Psoas muscle (tissue), 8 donors: ENCODE measurements around the gene DEPDC7. TPM values are rescaled to one million over a fixed set of nuclear protein-coding genes. Genes with fewer than 3 reads are reported as not detected.
A peak's percentile ranks its signal among the peaks of the same experiment; 100 is the strongest.
"Not testable (repeated sequence)": the region's sequence is repeated elsewhere in the genome, so short reads cannot be mapped to it uniquely, and the experiment has no call there.

Experiments
- ATAC-seq, 4 donors: fragments of 200-7000 bp; cut with Tn5 transposase; one replicate each; pipeline ENCODE4 v1.9.1; 2020; ENCODE audit warnings: moderate library complexity in 3 of 4, mild to moderate bottlenecking in 2 of 4
- DNase-seq, 2 donors: peaks; one replicate each; pipeline ENCODE4 v3.0.0-alpha.2; 2020
- H3K27ac ChIP-seq: fragments of 200-600 bp; one replicate; pipeline ENCODE4 v1.8.0; 2022
- H3K27me3 ChIP-seq, 3 donors: fragments of 200-600 bp in 1 of 3; one replicate each; pipeline versions ENCODE4 v1.6.1 to v1.8.0; 2013 to 2022; ENCODE audit warnings: low read length in 2 of 3, mild to moderate bottlenecking in 2 of 3, moderate library complexity in 1 of 3; ENCODE audit not compliant: insufficient read depth in 3 of 3
- H3K36me3 ChIP-seq, 2 donors: fragments of 200-600 bp in 1 of 2; one replicate each; pipeline versions ENCODE4 v1.6.1 to v1.8.0; 2013 to 2022; ENCODE audit warnings: low read depth in 1 of 2, mild to moderate bottlenecking in 1 of 2, moderate library complexity in 1 of 2; ENCODE audit not compliant: insufficient read depth in 1 of 2
- H3K4me1 ChIP-seq: fragments of 200-600 bp; one replicate; pipeline ENCODE4 v1.8.0; 2022
- H3K4me3 ChIP-seq: fragments of 200-600 bp; one replicate; pipeline ENCODE4 v1.8.0; 2022; ENCODE audit warnings: mild to moderate bottlenecking
- H3K9me3 ChIP-seq: fragments of 200-600 bp; one replicate; pipeline ENCODE4 v1.8.0; 2022
- CTCF ChIP-seq: fragments of 200-600 bp; IDR thresholded peaks from one replicate; pipeline ENCODE4 v1.8.0; 2022; ENCODE audit warnings: antibody characterized with exemption
- WGBS, 3 donors: extraction: QIAGEN DNeasy Blood & Tissue Kit; methylation state at CpG; one replicate each; pipeline versions ENCODE4 v1.1.6 to v1.1.7; 2013; 5-methylcytosine and 5-hydroxymethylcytosine counted together
- intact Hi-C, 2 donors: fragments of 100-400 bp; cut with DNase I; formaldehyde crosslinking; loops; one replicate each; pipeline versions ENCODE4 v1.11.0 to v1.14.2; 2022
- long read RNA-seq, 2 donors: library from polyadenylated mRNA; unstranded; transcript quantifications; one replicate each; pipeline ENCODE4 v2.0.0, GENCODE V29; 2021
- polyA plus RNA-seq, 3 donors: library from polyadenylated mRNA; stranded (reverse); fragments of 200-250 nt; gene quantifications; one replicate each; pipeline ENCODE4 v1.2.3, GENCODE V29; 2013
- total RNA-seq, 4 donors: library from RNA; stranded (reverse); fragmentation: NEBNext Ultra II Directional in 2 of 4; extraction: Animal tissue kit (Norgen Biotek cat#: 25700) in 2 of 4; gene quantifications; one replicate each; pipeline versions ENCODE4 v1.2.1 to v1.2.4, GENCODE V29; 2021 to 2023
- donor health status: healthy with polysubstance abuse.
- donor health status: DM: no; HTN: no; CAD: no; lungs with moderate emphysema.
- donor health status: Bipolar disorder and iron deficiency.
- donor health status: healthy.
- donor health status: DM: yes; HTN: yes; CAD: no.
- donor health status: DM: no; HTN: no; CAD: no.
- donor health status: DM: no; HTN: no; CAD: no.
- donor health status: DM: yes; HTN: yes; CAD: no.

DEPDC7 gene
- total RNA-seq (1 to 10 TPM; 1.5 to 4.5 (median 2.6) TPM), polyA plus RNA-seq (1 to 10 TPM; 2.2 to 6.3 (median 4.8) TPM)
- long read RNA-seq, donor 1, partial matches to known transcripts: 0 of 1 reads
- long read RNA-seq, donor 1, other reads (novel, unspliced or antisense): 0 of 1 reads
- long read RNA-seq, donor 2, transcript DEPDC7-201 (9 exons, 1,755 nt): major isoform, 5 of 5 reads
- long read RNA-seq, donor 2, partial matches to known transcripts: 0 of 5 reads
- long read RNA-seq, donor 2, other reads (novel, unspliced or antisense): 0 of 5 reads

DNA sequence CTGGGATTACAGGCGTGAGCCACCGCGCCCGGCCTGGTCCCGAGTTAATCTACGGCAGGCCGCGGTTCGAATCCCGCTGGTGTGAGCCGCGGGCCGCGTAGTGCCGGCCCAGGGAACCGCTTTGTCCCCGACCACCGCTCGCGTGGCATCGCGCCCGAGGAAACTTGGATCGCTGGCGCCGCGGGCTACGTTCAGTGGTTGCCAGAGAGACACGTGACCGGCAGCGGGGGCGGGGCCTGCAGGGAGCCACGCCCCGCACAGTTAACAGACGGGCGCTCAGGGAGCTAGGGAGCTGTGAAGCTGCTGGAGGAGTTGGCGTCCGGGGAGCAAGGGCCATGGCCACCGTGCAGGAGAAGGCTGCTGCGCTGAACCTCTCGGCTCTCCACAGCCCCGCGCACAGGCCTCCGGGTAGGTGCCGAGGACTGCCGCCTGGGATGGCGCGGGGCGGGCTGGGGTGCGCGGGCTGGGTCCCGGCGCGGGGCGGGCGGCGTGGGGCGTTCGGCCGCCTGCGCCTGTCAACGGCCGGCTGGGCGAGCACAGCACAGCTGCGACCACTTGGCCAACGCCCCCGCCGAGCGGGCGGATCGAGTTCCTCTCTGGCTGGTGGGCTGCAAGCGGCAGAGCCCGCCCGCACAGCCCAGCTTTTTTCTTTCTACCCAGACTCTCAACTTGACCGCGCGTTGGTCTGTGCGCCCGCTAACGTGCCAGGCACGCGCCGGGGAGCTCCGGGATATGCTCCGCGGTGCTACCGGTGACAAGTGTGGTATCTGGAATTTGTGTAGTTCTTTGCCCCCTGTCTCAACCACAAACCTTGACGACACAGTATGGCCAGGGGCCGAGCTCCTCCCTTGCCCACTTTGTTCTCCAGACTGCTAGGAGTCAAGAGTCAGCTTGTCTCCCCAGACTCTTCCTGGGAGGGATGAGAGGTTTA, at the start of gene DEPDC7:
DEPDC7 (plus strand) TSS at position 258 of the 931 bp plus-strand sequence; CDS start at position 336, 78 bp downstream.
- H3K27me3 ChIP-seq: no peaks in the 10 kb centered on the region
- DNase-seq (peak; percentile 88 to 94), ATAC-seq (peak; percentile 97 to 98 (median 97))
- peak within 1 kb of the TSS; percentile 78 for H3K27ac ChIP-seq
- 2 to 3% (median 2%) methylated on average over 70 to 89 of the region's 89 CpGs for WGBS, 3 donors
- no peaks in the 10 kb centered on the region for H3K36me3 ChIP-seq
- H3K9me3 ChIP-seq: no peaks in the 10 kb centered on the region
- intact Hi-C loops: no loop called here
- H3K4me1 ChIP-seq: peaks cover 20% of the 10 kb centered on the region
- peak within 1 kb of the TSS; percentile 73 for H3K4me3 ChIP-seq
- no peak for TF ChIP-seq CTCF

DNA sequence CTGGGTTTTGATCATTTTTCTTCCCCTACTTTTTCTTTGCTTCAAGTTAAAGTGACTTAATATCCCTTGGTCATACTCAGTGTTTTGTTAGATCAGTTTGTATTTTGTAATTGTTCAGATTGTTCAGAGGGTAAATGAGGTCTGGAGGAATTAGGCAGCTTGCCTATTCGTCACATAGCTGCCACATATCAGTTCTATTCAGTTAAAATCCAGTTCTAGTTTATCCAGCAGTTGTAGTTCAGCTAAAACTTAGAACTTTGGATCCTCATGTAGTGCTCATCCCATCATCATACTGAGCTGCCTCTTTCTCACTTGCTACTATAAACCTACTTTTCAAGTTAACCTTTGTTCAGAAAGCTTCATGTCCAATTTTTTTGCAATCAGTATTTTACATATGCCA, 47.1 kb upstream of the DEPDC7 start:
- Histone ChIP-seq H3K27me3 (no peaks in the 10 kb centered on the region), H3K4me1 (no peaks in the 10 kb centered on the region), H3K36me3 (peaks cover 0 to 60% of the 10 kb centered on the region in 2 donors), H3K9me3 (no peaks in the 10 kb centered on the region), H3K4me3 (no peak overlapping the region), H3K27ac (no peak overlapping the region)
- DNase-seq: no peak
- TF ChIP-seq CTCF: no peak
- 65 to 82% (median 73%) methylated on average over 1 of the region's 1 CpG for whole genome bisulfite sequencing, 3 donors
- ATAC-seq: no peak
- intact Hi-C loops: no loop called here

DNA sequence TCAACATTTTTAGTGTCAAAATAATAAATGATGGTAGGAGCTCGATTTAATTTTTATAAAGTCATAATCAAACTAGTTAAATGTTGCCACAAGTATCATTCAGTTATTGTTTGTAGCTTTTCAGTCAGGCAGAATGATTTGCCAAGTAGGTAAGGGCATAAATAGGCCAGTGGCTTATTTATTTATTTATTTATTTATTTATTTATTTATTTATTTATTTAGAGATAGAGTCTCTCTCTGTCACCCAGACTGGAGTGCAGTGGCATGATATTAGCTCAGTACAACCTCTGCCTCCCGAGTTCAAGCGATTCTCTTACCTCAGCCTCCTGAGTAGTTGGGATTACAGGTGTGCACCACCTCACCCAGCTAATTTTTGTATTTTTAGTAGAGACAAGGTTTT, 43.4 kb upstream of the DEPDC7 start:
- not testable (repeated sequence) for H3K4me1 ChIP-seq, H3K9me3 ChIP-seq, DNase-seq, H3K27me3 ChIP-seq, ATAC-seq, H3K4me3 ChIP-seq, H3K27ac ChIP-seq
- intact Hi-C loops: loop anchor here in 1 of 2 donors (2.0 kb wide), 1 partner anchor 33 kb away; no protein-coding TSS in a partner anchor
- H3K36me3 ChIP-seq: peaks cover 0 to 85% of the 10 kb centered on the region in 2 donors
- 93 to 98% (median 95%) methylated on average over 3 of the region's 3 CpGs for WGBS, 3 donors

- peaks cover 0 to 86% of the 10 kb centered on the region in 2 donors for H3K36me3 ChIP-seq
Measured at GRCh38 chr11:32972781-32973180, 42.9 kb upstream of the DEPDC7 start.

More at GRCh38 chr11:32972781-32973180, 42.9 kb upstream of the DEPDC7 start:
- intact Hi-C loops: loop anchor here in 1 of 2 donors (2.0 kb wide), 1 partner anchor 32 kb away; no protein-coding TSS in a partner anchor
- Histone ChIP-seq H3K4me1 (no peaks in the 10 kb centered on the region), H3K9me3 (no peaks in the 10 kb centered on the region), H3K27ac (no peak overlapping the region), H3K4me3 (no peak overlapping the region), H3K27me3 (no peaks in the 10 kb centered on the region)
- DNase-seq: no peak
- no peak for ATAC-seq
- WGBS, 3 donors: 85 to 92% (median 90%) methylated on average over 3 of the region's 3 CpGs
- TF ChIP-seq CTCF: no peak
